NCI-H1105 treated with DMSO at 0.1 percent for 48 hours (cell line): ENCODE data around the gene FNDC10.
"Not testable (repeated sequence)": the region's sequence is repeated elsewhere in the genome, so short reads cannot be mapped to it uniquely, and the experiment has no call there.

ENCODE experiments used
- DNase-seq: peaks from one replicate; lab custom pipeline; 2025; lab: John Stamatoyannopoulos, UW

Gene FNDC10

DNA sequence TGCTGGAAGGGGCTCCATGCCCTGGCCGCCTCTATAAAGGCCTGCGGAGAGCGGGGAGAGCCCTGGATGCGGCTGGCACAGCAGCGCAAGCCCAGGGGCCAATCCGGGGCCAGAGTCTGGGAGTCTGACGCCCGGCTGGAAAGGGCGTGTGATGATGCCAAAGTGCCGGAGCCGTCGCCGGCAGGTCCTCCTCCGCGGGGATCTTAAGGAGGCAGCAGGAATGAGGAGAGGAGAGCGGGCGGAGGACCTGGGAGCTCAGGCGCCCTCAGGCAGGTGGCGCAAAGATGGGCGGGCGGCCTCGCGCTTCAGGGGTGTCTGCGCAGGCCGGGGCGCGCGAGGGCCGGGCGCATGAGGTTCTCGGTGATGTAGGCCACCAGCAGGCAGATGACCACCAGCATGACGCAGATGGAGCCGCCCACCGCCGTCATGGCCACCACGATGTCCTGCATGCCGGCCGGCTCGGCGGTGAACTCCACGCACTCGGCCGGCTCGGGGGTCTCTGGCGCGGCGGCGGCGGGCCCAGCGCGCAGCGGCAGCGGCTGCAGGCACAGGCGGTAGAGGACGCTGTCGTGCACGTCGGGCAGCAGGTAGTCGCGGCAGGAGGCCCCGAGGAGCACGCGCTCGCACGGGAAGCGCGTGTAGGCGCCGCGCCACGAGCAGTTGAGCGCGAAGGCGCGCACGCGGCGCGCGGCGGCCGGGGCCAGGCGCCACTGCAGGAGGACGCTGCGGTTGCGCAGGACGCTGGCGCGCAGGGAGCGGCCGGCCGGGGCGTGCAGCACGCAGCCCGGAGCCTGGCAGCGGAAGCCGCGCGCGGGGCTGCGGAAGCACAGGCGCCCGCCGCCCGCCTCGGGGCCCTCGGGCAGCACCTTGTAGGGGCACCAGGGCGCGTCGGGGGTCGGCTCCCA lies 653 bp downstream of the FNDC10 start:
- DNase-seq = no peak

- no peak for DNase-seq
Observed at GRCh38 chr1:1598720-1599029, 1.3 kb downstream of the FNDC10 start.

GRCh38 chr1:1598051-1598719 lies 1.8 kb downstream of the FNDC10 start:
- no peak for DNase-seq

DNA sequence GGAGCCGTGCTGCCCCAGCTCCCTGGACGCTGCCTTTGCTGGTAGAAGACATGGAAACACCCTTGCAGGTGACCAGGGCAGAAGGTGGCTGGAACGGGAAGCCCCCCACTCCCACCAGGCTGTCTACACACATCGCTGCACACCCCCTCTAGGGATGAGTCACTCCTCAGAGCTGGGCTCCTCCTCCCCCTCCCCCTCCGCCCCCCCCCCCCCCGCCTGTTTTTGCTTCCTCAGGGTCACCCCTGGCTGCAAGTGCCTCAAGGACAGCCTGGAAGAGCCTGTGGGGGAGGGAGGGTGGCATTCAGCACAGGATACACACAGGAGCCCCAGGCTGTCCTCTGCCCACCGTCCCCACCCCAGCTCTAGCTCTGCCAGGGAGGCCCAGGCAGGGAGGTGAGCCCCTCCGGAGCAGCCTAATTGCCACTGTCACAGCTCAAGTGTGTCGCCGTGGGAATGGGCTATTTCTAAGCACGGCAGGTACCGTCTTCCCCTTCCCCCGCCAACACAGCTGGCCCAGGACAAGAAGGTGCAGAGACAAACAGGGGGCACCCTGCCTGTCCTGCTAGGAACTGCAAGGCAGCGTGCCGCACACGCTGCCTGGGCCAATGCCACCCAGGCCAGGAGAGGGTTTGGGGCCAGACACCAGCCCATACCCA lies 2.5 kb downstream of the FNDC10 start:
- no peak for DNase-seq

DNA sequence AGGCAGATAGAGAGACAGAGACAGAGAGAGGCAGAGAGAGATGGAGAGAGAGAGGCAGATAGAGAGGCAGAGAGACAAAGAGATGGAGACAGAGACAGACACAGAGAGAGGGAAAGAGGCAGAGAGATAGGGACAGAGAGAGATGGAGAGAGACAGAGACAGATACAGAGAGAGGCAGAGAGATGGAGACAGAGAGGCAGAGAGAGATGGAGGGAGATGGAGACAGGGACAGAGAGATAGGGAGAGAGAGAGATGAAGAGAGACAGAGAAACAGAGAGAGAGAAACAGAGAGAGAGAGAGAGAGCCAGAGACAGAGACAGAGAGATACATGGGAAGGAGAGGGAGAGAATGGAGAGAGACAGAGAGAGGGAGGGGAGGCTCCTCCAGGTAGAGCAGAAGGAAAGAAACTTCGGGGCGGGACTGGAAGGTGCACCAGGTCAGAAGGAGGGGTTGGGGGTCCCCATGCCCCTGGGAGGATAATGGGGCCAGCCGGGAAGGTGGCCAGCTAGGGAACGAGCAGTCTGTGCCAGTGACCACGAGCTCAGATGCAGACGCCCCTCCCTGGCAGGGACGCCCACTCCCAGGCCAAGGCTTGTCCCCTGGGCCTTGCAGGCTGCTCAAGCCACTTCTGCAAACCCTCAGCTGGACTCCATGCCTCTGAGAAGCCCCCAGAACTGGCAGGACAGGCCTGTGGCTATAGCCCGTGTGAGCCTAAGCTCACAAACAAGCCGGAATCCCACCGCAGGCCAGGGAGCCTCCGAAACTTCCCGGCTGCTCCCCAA lies 3.3 kb downstream of the FNDC10 start:
- DNase-seq = no peak

- DNase-seq = not testable (repeated sequence)
Observed at GRCh38 chr1:1595341-1595740, 4.6 kb downstream of the FNDC10 start.

DNA sequence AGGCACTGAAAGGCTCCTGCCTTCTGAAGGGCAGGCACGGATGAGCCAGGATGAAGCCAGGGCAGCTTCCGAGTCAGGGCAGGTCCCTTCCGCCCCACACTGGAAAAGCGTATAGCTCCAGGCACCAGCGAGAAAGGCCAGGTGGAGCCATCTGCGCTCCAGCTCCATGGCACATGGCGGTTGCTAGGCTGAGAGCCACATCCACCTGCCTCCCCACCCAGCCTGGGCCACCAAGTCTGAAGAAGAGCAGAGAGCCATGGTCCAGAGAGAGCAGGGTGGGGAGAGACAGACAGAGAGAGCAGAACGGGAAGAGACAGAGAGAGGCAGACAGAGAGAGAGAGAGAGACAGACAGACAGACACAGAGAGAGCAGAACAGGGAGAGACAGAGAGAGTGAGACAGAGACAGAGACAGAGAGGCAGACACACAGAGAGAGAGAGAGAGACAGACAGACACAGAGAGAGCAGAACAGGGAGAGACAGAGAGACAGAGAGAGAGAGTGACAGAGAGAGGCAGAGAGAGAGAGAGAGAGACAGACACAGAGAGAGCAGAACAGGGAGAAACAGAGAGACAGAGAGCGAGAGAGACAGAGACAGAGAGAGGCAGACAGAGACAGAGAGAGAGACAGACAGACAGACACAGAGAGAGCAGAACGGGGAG lies 5.2 kb downstream of the FNDC10 start:
- no peak for DNase-seq

- DNase-seq = no peak
Observed at GRCh38 chr1:1593834-1594601, 5.9 kb downstream of the FNDC10 start.

- DNase-seq = no peak
Observed at GRCh38 chr1:1591452-1591851, 8.5 kb downstream of the FNDC10 start.

DNA sequence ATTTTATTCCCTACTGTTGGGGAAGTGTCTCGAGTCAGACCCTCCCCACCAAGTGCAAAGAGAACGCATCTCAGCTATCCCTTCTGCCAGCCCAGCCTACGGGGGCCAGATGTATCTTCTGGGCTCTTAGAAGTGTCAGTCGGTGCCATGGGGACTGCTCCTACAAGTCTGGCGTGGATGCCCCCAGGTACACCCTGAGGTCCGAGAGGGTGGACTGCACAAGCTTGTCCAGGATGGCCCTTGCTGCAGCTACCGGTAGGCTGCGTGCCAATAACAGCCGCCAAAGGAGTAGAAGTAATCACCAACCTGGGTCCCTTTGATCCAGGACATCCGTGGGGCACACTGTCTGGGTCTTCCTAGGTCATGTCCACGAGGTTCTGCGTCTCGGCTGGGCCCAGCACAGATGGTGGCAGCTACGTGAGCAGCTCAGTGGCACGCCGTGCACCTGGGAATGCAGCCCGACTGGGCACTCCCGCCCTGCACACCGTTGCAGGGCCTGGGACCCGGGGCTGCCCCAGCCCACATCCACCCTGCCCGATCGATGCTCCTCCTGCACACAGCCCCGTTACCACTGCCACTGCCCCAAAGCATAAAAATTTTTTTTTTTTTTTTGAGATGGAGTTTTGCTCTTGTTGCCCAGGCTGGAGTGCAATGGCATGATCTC lies 16.5 kb downstream of the FNDC10 start:
- DNase-seq = no peak

DNA sequence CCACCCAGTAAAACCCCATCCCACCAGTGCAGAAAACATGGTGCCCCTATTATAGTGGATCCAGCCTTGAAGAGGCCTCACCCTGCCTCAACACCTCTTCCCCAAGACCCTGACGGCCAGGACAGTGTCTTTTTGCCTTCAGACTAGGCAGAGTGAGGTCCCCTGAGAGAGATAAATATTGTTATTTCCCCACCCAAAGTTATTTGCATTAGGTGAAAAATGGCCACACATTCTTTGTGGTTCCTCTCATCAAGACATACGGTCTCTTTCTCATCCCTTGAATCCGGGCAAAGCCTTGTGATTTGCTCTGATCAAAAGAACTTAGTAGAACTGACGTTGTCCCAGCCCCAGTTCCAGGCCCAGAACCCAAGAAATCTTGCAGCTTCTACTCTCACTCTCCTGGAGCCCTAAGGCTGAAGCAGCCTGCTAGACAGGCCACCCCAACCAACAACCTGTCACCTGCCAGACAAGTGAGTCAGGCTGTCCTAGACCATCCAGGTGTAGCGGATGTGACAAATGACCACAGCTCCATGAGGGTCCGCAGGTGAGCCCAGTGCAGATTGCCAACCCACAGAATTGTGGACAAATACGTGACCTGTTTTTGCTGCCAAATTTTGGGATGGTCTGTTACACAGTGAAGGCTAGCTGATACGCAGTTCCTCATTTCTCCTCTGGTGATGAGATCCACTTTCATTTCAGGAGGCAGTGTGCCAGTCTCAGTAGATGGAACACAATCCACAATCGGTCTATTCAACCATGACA lies 17.2 kb downstream of the FNDC10 start:
- no peak for DNase-seq

DNA sequence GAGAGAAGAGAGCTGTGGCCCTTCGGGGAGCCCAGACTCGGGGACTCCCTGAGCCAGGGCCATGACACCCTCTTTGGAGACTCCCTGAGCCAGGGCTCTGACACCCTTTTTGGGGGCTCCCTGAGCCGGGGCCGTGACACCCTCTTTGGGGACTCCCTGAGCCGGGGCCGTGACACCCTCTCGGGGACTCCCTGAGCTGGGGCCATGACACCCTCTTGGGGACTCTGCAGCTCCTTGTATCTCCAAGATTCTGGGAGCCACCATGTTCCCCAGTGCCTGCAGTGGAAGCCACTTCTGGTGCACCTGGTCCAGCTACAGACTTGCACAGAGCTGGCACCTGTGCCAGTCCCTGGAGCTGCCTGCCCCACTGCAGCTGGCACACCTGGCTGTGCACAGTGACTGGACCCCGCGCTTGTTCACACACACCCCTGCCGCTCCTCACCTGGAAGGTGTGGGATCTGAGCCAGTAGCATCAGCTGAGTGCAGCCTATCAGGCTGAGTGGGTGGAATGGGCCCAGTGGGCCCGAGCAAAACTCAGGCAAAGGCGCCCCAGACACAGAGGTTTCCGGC lies 21.5 kb downstream of the FNDC10 start:
- no peak for DNase-seq

DNA sequence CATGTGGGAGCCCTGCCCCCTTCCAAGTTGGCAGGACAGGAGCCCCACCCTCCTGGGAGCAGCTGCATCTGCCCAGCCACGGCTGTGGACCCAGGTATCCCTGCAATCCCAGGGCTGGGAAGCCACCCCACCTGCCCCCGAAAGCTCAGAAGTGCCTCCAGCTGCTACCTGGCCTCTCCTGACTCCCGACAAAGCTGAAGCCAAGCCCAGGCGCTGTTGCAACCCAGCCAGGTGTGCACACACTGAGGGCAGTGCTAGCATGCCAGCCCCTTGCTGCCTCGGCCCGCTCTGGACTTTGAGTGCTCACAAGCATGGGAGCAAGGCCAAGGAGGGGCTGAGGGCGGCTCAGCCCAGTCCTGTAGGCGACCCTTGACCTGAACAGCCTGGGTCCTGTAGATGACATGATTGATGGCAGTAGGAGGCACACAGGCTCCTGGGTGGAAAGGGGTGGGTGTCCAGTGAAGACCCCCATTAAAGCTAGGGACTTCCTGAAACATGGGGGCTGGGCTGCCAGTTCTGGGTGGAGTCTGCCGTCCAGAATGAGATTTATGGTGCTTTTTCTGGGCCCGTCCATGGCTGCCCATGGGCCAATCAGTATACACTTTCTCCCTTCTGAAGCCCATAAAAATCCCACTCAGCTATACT lies 22.4 kb downstream of the FNDC10 start:
- DNase-seq = no peak

- peak; percentile 87 for DNase-seq
Observed at GRCh38 chr1:1574721-1575537, 25.0 kb downstream of the FNDC10 start, which contains the start of gene SSU72. TSS of gene SSU72 (minus strand) at chr1:1574863. CDS start at chr1:1574557, 306 bp downstream.

GRCh38 chr1:1573843-1574720 lies 25.9 kb downstream of the FNDC10 start:
- DNase-seq = peak; percentile 76

- no peak for DNase-seq
Observed at GRCh38 chr1:1569341-1569740, 30.6 kb downstream of the FNDC10 start.

DNA sequence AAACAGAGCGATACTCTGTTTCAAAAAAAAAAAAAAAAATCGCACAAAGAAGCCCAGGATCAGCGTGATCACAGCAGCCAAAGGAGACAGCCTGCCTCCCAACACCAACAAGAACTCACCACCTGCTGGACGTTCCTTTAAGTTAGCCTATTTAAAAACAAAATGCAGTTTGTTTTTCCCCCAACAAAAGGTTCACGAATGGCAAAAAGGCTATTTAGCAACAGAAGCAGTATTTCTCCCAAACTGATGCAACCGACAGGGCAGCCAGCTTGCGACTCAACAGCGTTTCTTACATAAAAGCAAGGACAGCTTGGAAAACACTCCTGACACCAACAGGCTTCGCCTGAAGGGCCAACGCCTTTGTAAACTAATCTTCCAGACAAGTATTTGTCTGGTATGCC lies 32.0 kb downstream of the FNDC10 start:
- DNase-seq = no peak
